HG02763 (cell line): ENCODE data around the gene FBXO33.
"Not testable (repeated sequence)": the region's sequence is repeated elsewhere in the genome, so short reads cannot be mapped to it uniquely, and the experiment has no call there.

Experiments used
- ATAC-seq: cut with Tn5 transposase; IDR thresholded peaks from one replicate; pipeline ENCODE4 v1.9.1; 2021; ENCODE audit warnings: mild to moderate bottlenecking, moderate library complexity; ENCODE audit not compliant: unreplicated experiment

Gene FBXO33

DNA sequence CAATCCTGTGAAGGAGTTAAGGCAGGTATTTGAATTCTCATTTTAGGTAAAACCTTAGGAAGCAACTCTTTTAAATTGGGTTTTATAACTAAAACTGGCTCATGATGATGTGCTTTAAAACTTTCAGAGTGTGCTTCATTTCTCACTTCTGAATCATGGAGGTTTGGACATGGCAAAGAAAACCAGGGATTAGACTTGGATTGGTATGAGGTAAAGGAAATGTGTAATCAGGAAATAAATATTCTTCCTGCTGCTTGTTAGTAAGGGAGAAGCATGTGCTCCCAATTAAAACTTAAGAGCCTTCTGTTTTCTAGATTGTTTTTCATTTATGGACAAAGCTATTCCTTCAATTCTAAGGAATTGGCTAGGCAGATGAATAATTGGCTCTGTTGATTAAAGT is 57.4 kb downstream of the FBXO33 start:
- no peak for ATAC-seq

DNA sequence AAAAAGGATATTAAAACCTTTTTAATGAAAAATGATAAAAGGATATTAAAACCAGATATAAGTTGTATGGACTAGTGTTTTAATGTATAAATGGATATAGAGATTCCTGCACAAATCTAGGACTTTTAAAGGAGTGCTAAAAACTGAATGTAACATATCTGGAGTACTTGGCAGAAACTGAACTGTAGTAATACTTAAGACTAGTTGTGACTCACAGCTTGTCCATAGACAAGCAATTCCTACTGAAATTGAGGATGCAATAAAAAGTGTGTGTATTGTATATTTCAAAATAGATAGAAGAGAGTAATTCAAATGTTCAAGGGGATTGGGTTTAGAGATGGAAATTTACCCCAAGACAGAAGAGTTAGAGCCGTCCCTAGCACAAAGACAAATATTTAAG is 59.6 kb downstream of the FBXO33 start:
- ATAC-seq, result no peak

DNA sequence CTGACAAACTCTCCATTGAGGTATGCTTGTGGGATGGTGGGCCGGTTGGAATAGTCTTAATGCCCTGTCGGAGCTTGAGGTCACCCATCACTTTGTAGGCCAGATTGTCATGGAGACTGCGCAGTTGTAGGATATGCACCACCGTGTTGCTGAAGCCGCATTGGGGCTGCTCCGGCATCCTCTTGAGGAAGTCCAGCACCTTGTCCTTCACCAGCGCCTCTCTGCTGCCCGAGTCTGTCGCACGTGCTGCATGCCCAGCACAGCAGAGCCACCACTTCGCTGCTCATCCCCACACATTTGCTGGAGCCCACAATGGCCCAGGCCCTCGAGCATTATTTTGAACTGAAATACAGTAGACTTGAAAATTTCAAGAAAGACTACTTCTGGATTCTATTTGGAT is 61.8 kb downstream of the FBXO33 start:
- ATAC-seq, result no peak

DNA sequence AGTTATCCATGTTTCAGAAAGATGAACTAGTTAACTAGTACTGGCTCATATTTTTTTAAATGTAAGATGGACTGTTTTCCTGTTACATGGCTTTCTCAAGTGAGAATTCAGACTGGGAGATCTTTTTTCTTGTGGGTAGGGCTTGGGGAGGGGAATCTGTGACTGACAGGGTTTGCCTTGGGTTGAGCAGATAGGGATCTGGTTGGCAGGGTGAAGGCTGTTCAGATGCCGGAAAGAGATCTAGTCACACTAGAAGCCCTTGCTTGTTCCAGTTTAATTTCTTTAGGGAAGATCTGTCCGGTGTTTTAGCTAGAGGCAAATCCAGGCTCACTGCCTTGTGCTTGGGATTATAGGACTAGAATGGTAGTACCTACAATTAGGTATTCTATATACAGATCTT is 63.2 kb downstream of the FBXO33 start:
- no peak for ATAC-seq

DNA sequence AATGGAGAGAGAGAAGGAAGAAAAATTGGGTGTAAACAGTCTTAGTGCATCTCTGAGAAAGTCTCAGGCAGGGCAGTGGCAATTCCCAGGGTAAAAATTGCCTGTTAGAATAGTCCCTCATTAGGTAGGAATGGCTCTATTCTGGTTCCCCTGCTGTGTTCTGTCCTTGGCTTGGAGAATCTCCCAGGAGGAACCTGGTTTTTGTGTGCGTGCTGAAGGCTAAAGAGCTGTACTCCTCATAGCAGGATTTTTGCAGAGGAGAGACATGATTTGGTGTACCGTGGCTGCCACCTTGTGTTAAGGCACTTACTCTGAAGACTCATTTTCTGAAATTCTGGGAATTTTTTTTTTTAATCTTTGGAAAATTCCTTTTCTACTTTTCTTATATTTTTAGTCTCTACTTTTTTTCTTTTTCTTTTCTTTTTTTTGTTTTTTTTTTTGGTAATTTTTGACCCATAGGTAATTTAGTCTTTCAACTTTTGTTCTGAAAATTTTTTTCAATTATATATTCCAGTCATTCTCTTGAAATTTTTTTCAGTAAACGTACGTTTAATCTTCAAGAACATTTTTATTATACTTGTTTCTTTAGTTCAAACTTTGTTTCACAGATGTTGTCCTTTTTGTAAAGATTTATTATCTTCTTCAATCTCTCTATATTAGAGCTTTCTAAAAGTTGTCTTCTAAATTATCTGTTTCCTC is 63.8 kb downstream of the FBXO33 start:
- ATAC-seq, result no peak

DNA sequence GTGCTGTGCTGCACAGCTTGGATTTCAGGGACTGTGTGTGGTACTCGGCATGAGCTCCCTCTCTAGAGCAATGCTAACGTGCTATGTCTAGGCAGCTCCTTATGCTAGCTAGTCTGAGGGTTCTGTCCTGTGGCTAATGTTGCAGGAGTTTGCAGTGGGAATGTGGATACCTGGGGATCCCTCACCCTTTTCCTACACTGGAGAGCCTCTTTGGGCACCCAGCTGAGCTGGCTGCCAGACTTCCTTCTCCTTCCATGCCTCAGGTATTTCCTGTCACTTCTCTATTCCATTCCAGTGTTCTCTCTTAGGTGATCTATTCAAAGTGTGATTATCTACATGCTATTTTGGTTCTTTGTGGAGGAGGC is 64.9 kb downstream of the FBXO33 start:
- no peak for ATAC-seq

DNA sequence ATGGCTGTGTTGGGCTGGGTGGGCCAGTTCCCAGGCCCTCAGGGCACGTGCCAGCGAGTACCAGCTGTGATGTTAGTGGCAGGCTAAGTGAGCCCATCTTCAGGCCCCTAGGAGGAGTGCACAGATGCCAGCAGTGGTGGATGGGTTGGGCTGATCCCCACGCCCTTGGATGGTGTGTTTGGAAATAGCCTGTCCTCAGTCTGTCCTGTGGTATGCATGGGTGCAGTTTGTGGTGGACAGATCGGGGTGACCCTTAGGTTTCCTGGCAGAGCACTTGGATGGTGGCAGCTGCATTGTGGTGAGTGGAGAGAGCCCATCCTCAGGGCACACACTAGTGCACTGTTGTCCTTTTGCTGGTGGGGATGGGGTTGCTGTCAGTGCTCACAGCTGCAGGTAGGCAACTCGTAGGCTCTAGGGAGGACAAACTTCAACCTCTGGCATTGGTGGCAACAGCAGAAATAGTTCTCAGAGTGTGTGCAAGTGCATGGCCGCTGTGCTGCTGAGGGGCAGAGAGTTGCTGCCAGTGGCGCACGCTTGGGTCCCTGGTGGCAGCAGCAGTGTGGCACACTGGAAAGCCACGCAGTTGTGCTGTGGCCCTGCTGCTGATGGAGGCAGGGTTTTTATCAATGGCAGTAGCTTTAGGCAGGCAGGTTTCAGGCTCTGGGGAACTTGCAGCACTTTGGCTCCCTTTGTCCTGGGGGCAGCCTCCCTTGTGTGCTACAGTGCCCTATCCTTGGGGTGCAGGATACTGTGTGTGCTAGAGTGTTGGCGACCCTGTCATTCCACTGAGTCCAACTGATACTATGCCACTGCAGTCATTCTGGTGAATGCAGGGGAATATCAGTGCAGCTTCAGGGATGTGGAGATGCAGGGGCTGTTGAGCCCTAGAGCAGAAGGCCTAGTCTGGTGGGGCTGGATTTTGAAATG is 65.5 kb downstream of the FBXO33 start:
- no peak for ATAC-seq

DNA sequence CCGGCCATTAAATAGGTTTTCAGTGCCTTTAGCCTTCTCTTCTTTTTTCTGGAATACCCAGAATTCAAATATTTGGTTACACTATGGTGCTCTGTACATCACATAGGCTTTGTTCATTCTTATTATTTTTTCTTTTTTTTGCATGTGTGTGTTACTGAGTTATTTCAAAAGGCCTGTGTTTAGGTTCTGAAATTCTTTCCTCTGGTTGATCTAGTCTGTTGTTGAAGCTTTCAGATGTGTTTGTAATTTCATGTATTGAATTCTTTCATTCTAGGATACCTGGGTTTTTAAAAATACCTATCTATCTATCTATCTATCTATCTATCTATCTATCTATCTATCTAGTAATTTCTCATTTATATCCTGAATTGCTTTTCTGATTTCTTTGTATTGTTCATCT is 66.9 kb downstream of the FBXO33 start:
- no peak for ATAC-seq

DNA sequence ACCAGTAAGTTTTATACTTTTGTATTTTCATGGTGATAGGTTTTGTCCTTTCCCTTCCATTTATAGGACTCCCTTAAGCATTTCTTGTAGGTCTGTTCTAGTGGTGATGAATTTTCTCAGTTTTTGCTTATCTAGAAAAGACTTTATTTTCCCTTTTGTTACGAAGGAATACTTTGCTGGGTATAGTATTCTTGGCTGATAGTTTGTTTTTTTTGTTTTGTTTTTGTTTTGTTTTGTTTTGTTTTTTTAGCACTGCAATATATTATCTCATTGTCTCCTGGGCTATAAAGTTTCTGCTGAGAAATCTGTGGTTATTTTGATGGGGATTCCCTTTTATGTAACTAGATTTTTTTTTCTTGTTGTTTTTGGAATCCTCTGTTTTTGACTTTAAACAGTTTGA is 67.7 kb downstream of the FBXO33 start:
- no peak for ATAC-seq

DNA sequence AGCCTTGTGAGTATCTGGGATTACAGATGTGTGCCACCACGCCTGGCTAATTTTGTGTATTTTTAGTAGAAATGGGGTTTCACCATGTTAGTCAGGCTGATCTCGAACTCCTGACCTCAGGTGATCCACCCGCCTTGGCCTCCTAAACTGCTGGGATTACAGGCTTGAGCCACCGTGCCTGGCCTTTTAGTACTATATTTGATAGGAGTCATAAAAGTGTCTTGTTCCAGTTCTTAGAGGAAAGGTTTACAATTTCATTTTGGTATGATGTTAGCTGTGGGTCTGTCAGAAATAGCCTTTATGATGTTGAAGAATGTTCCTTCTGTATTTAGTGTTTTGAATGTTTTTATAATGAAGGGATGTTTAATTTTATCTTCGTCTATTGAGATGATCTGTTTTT is 70.7 kb downstream of the FBXO33 start:
- not testable (repeated sequence) for ATAC-seq

DNA sequence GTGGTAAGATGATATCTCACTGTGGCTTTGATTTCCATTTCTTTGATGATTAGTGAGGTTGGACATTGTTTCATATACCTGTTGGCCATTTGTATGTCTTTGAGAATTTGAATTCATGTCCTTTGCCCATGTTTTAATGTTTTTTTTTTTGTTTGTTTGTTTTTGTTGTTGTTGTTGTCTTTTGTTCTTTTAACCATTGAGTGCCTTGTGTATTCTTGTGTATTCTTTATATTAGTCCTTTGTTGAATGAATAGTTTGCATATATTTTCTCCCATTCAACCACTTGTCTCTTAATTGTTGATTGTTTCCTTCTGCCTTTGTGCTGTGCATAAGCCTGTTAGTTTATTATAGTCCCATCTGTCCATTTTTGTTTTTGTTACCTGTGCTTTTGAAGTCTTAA is 71.9 kb downstream of the FBXO33 start:
- ATAC-seq, result no peak

DNA sequence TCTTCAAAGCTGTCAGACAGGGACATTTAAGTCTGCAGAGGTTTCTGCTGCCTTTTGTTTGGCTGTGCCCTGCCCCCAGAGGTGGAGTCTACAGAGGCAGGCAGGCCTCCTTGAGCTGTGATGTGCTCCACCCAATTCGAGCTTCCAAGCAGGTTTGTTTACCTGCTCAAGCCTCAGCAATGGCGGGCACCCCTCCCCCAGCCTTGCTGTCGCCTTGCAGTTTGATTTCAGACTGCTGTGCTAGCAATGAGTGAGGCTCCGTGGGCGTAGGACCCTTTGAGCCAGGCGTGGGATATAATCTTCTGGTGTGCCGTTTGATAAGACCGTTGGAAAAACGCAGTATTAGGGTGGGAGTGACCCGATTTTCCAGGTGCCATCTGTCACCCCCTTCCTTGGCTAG is 73.2 kb downstream of the FBXO33 start:
- ATAC-seq, result not testable (repeated sequence)

DNA sequence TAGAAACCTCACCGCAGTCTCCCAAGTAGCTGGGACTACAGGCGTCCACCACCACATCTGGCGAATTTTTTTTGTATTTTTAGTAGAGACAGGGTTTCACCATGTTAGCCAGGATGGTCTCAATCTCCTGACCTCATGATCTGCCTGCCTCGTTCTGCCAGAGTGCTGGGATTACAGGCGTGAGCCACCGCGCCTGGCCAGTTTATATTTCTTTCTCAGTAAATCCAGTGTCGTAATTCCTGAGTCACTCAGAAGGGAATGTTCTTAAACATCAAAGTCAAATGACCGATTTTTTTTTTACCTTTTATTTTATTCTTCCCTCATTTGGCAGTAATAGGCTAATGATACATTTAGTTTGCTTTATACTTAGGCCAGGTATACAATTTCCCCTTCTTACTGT is 80.5 kb downstream of the FBXO33 start:
- no peak for ATAC-seq

DNA sequence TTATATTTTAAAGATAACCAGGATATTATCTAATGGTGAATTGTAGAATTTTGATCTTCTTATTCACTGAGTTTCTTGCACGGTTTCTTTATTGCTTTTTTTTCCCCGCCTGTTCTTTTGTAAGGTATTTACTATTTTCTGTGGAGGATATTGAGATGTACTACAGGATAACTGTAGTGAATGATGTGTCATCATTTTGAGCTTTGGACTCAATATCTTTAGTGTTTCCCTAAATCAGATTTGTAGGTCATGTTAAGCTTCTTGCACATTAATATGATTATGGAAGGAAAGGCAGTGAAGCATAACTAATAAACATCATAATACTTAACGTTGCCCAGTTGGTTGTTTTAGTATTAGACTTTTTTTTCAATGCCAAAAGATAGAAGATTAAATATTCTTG is 81.4 kb downstream of the FBXO33 start:
- no peak for ATAC-seq
